Measurements from ENCODE around the gene ARPC4.
A peak's percentile ranks its signal among the peaks of the same experiment; 100 is the strongest.

The ARPC4 gene

GRCh38 chr3:9761919-9762318 is 31.0 kb upstream of the ARPC4 start:
- TF ChIP-seq TCF12 (IDR thresholded peaks at IDR 0.05; ENCODE audit: low read depth) (no peak), CEBPB (IDR thresholded peaks at IDR 0.05) (no peak), EP300 (IDR thresholded peaks at IDR 0.05; ENCODE audit: borderline replicate concordance) (no peak), TAF1 (IDR thresholded peaks at IDR 0.05; ENCODE audit: low read depth) (no peak), ZBTB7A (IDR thresholded peaks at IDR 0.05; ENCODE audit: low read depth) (no peak), FOXM1 (IDR thresholded peaks at IDR 0.05; ENCODE audit: borderline replicate concordance, low read depth) (no peak), MAX (IDR thresholded peaks at IDR 0.05) (no peak), TEAD4 (IDR thresholded peaks at IDR 0.05) (no peak), NFIC (IDR thresholded peaks at IDR 0.05) (no peak), USF1 (IDR thresholded peaks at IDR 0.05) (no peak), YY1 (IDR thresholded peaks at IDR 0.05; ENCODE audit: low read depth) (no peak), RAD21 (IDR thresholded peaks at IDR 0.05; ENCODE audit: low read depth) (no peak), REST (IDR thresholded peaks at IDR 0.05; ENCODE audit: low read depth) (no peak), CREB1 (IDR thresholded peaks at IDR 0.05; ENCODE audit: low read depth) (no peak), EGR1 (IDR thresholded peaks at IDR 0.05) (no peak)

GRCh38 chr3:9762871-9763270 is 30.0 kb upstream of the ARPC4 start:
- TF ChIP-seq MAX (IDR thresholded peaks at IDR 0.05) (no peak), TAF1 (IDR thresholded peaks at IDR 0.05; ENCODE audit: low read depth) (no peak), USF1 (IDR thresholded peaks at IDR 0.05) (no peak), EGR1 (IDR thresholded peaks at IDR 0.05) (no peak), REST (IDR thresholded peaks at IDR 0.05; ENCODE audit: low read depth) (no peak), CEBPB (IDR thresholded peaks at IDR 0.05) (no peak), YY1 (IDR thresholded peaks at IDR 0.05; ENCODE audit: low read depth) (no peak), EP300 (IDR thresholded peaks at IDR 0.05; ENCODE audit: borderline replicate concordance) (no peak)

- TF ChIP-seq EP300 (IDR thresholded peaks at IDR 0.05; ENCODE audit: borderline replicate concordance) (no peak), USF1 (IDR thresholded peaks at IDR 0.05) (peak; percentile 88)
Measured at GRCh38 chr3:9765865-9766264, 27.0 kb upstream of the ARPC4 start.

GRCh38 chr3:9767418-9767817 is 25.5 kb upstream of the ARPC4 start:
- TF ChIP-seq YY1 (IDR thresholded peaks at IDR 0.05; ENCODE audit: low read depth) (no peak), REST (IDR thresholded peaks at IDR 0.05; ENCODE audit: low read depth) (no peak), TCF12 (IDR thresholded peaks at IDR 0.05; ENCODE audit: low read depth) (no peak), CREB1 (IDR thresholded peaks at IDR 0.05; ENCODE audit: low read depth) (no peak), FOXM1 (IDR thresholded peaks at IDR 0.05; ENCODE audit: borderline replicate concordance, low read depth) (no peak), NFIC (IDR thresholded peaks at IDR 0.05) (no peak), ZBTB7A (IDR thresholded peaks at IDR 0.05; ENCODE audit: low read depth) (no peak), EGR1 (IDR thresholded peaks at IDR 0.05) (no peak), USF1 (IDR thresholded peaks at IDR 0.05) (no peak), EP300 (IDR thresholded peaks at IDR 0.05; ENCODE audit: borderline replicate concordance) (no peak), RAD21 (IDR thresholded peaks at IDR 0.05; ENCODE audit: low read depth) (no peak), TEAD4 (IDR thresholded peaks at IDR 0.05) (no peak), CEBPB (IDR thresholded peaks at IDR 0.05) (no peak), MAX (IDR thresholded peaks at IDR 0.05) (no peak)

Data from Ishikawa (cell line).